ENCODE data around the gene LYPD5.
"Not testable (repeated sequence)": the region's sequence is repeated elsewhere in the genome, so short reads cannot be mapped to it uniquely, and the experiment has no call there.

The LYPD5 gene

GRCh38 chr19:43779820-43780219 is 22.4 kb downstream of the LYPD5 start:
- in situ Hi-C loops (cut with MboI; ENCODE audit: low sequenced_read_pairs) = no loop called here

- in situ Hi-C loops (cut with MboI; ENCODE audit: low sequenced_read_pairs) = no loop called here
These were observed 23.0 kb downstream of the LYPD5 start for GRCh38 chr19:43779147-43779819.

DNA sequence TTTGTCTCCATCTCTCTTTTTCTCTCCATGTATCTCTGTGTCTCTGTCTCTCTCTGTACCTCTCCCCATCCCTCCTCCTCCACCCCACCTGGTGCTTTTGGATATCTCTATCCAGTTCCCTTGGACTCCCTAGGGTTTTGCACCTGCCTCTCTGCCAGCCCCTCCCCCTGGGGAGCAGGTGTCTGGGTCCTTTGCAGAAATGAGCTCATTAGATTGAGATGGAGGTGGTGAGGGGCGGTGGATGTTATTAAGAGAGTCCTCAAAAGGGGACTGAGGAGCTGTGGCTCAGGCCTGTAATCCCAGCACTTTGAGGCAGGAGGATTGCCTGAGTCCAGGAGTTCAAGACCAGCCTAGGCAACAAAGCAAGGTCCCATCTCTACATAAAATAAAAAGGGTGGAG is 23.6 kb downstream of the LYPD5 start:
- in situ Hi-C loops (cut with MboI; ENCODE audit: low sequenced_read_pairs) = no loop called here

DNA sequence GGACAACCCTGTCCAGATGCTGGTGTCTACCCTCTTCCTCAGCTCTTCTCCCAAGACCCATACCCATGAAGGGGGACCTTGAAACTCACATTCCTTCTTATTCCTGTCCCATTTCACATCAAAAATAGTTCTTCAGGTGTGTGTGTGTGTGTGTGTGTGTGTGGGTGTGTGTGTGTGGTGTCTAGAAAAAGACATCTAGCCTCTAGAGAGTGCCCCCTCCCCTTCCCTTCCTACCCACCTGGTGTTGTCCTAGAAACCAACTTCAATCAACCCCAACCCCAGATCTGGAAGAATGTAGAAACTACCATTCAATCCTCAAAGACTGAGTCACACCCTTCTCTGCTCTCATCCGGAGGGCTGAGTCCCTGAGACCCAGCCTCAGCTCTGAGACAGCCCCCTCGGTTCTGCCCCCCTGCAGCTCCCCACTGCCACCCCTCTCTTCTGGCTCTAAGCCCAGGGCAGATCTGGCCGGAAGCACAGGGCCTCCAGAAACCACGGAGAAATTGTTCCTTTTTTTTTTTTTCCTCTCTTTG is 25.0 kb downstream of the LYPD5 start:
- in situ Hi-C loops (cut with MboI; ENCODE audit: low sequenced_read_pairs) = no loop called here

GRCh38 chr19:43776286-43776685 is 26.0 kb downstream of the LYPD5 start:
- in situ Hi-C loops (cut with MboI; ENCODE audit: low sequenced_read_pairs) = no loop called here

- in situ Hi-C loops (cut with MboI; ENCODE audit: low sequenced_read_pairs) = no loop called here
These were observed 26.9 kb downstream of the LYPD5 start for GRCh38 chr19:43775299-43775890.

GRCh38 chr19:43774940-43775258 is 27.3 kb downstream of the LYPD5 start:
- in situ Hi-C loops (cut with MboI; ENCODE audit: low sequenced_read_pairs) = not testable (repeated sequence)

DNA sequence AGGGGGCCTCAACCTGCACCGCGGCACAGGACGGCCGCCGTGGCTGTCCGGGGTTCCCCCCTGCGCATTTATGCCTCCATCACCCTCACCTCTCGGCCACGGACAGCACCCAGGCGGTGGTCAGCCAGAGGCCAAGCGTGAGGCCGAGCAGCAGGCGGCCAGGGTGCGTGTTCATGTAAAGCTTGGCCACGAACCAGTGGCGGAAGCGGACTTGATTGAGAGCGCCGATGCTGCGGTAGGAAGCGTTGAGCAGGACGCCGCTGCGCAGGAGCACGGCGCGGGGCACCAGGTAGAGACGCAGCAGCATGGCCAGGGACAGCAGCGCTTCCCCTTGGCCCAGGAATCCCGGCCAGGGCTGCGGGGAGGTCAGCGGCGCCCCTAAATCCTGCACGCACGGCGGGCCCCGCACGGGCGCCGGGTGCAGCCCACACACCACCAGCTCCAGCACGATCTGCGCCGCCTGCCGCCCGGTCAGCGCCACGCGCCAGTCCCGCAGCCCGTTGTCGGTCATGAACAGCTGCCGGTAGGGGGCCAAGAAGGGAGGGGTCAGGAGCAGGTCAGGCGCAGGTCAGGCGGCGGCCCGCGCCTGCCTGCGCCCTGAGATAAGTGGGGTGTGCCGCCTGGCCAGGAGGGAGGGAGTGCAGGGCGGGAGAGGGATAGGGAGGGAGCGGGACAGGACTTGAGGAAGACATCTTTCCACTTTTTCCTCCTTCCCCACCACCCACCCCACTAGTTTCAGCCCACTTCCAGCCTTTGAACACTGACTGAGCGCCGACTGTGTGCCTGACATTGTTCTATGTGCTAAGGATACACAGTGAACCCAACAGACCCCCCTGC is 27.9 kb downstream of the LYPD5 start:
- in situ Hi-C loops (cut with MboI; ENCODE audit: low sequenced_read_pairs) = no loop called here

DNA sequence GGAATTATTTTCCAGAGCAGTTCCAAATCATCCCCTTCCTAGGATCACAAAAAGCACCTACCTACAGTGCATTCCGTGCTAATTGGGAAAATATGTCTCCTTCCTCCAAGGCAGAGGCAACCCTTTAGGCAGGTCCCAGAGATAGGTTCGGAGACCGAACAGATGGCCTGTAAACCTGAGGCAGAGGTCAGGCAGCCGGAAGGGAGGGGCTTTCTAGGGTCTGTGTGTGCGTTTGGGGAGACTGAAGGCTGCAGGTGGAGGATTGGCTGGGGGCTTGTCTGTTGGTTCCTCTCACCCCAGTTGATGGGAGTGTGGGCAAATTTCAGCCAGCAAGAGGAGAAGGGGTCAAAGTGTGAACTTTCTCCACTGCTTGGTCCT is 28.5 kb downstream of the LYPD5 start:
- in situ Hi-C loops (cut with MboI; ENCODE audit: low sequenced_read_pairs) = no loop called here

- in situ Hi-C loops (cut with MboI; ENCODE audit: low sequenced_read_pairs) = no loop called here
These were observed 33.0 kb downstream of the LYPD5 start for GRCh38 chr19:43769256-43769655.

DNA sequence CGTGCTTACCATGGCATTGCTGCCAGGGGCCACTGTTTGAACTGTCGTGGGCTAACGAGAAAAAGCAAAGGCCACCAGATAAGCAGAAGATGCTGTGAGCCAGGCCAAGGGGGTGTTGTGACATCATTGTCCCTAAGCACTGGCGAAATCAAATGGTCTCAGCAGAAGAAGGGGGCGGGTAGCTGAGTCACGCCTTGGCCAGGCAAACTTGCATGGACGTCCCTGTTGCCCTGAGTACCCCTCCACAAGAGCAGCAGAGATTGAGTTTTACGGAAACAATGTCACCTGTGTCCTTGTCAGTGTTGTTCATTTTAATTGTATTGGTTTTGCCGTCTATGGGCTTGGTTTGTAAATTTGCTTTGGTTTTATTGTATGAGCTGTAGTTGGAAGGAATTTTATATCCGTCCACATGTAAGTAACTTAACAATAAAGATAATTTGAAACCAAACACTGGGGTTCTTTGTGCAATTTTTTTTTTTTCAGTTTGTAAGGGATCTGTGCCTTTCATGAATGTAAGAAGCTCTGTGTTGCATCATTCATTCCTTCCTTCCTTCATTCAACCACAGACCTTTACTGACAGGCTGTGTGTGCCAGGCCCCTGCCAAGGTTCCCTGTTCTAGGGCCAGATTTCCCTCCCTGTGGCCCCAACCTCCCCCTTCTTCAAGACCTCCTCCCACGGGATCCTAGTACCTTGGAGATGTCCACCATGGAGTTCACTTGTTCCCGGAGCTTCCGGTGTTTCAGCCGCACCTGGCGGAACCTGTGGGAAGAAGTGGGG is 33.8 kb downstream of the LYPD5 start:
- in situ Hi-C loops (cut with MboI; ENCODE audit: low sequenced_read_pairs) = no loop called here

DNA sequence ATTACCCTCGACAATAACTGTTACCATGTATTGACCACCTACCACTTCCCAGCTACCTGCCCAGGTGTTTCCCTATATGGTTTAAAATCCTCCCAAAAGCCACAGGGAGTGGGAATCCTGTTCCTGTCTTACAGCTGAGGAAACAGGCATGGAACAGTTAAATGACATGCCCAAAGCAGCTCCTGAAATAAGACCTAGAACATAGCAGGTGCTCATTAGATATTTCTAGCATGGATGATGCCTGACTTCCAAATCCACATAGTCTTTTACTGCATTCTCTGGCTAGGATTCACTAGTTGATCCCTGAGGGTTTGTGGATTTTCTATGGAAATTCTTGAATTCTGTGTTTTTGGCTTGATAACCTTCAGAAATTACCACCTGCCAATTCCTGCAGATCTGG is 34.4 kb downstream of the LYPD5 start:
- in situ Hi-C loops (cut with MboI; ENCODE audit: low sequenced_read_pairs) = no loop called here

GRCh38 chr19:43767316-43767715 is 34.9 kb downstream of the LYPD5 start:
- in situ Hi-C loops (cut with MboI; ENCODE audit: low sequenced_read_pairs) = no loop called here

- in situ Hi-C loops (cut with MboI; ENCODE audit: low sequenced_read_pairs) = no loop called here
These were observed 35.5 kb downstream of the LYPD5 start for GRCh38 chr19:43766755-43767043.

GRCh38 chr19:43765109-43765876 is 37.0 kb downstream of the LYPD5 start:
- in situ Hi-C loops (cut with MboI; ENCODE audit: low sequenced_read_pairs) = no loop called here

- in situ Hi-C loops (cut with MboI; ENCODE audit: low sequenced_read_pairs) = not testable (repeated sequence)
These were observed 37.6 kb downstream of the LYPD5 start for GRCh38 chr19:43764684-43765083.

DNA sequence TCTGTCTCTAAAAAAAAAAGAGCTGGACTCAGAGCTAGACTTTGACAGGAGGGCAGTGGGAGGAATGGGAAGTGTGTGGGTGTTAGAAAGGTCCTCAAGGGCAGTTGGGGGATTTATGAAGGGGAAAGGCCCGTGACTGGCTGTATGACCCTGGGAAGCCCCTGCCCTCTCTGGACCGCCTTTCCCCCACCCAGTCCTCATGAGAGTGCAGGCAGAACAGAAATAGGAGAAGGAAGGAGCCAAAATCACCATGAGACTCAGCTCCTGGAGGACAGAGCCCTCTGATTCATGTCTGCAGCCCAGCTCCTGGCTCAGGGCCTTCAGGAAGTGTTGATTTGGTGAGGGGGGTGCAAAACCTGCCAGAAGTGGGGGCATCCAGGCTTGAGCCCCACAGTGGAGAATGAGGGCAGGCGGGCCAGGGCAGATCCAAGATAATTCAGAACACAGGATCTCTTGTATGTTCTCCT is 38.7 kb downstream of the LYPD5 start:
- in situ Hi-C loops (cut with MboI; ENCODE audit: low sequenced_read_pairs) = no loop called here

GRCh38 chr19:43762814-43763213 is 39.4 kb downstream of the LYPD5 start:
- in situ Hi-C loops (cut with MboI; ENCODE audit: low sequenced_read_pairs) = no loop called here

- in situ Hi-C loops (cut with MboI; ENCODE audit: low sequenced_read_pairs) = no loop called here
These were observed 41.3 kb downstream of the LYPD5 start for GRCh38 chr19:43760941-43761340.

GRCh38 chr19:43759515-43759914 is 42.7 kb downstream of the LYPD5 start:
- in situ Hi-C loops (cut with MboI; ENCODE audit: low sequenced_read_pairs) = no loop called here

Data from HL-60/S4 (cell line).